GM23338 (cell line): ENCODE results near the gene NDUFB6. TPM values are rescaled to one million over a fixed set of nuclear protein-coding genes. Genes with fewer than 3 reads are reported as not detected.

Source experiments
- ATAC-seq: fragments of 200-7000 bp; cut with Tn5 transposase; 3 replicates; pipeline ENCODE4 v1.9.1; 2020
- DNase-seq: peaks from one replicate; pipeline ENCODE4 v3.0.0-alpha.2; 2015; ENCODE audit warnings: low spot score
- H2AFZ ChIP-seq: fragments of 200-600 bp; sonication (generic); 2 replicates; pipeline ENCODE4 v1.8.0; 2016; ENCODE audit warnings: antibody characterized with exemption, mild to moderate bottlenecking, moderate library complexity
- H3F3A ChIP-seq: fragments of 200-600 bp; sonication (generic); replicated peaks from 2 replicates; pipeline ENCODE4 v1.8.0; 2017; ENCODE audit warnings: antibody characterized with exemption, mixed run types, low read depth
- H3K27ac ChIP-seq: fragments of 200-600 bp; sonication (generic); 2 replicates; pipeline ENCODE4 v1.6.1; 2016; ENCODE audit warnings: low read depth
- H3K27me3 ChIP-seq: fragments of 200-600 bp; sonication (generic); 2 replicates; pipeline ENCODE4 v1.8.0; 2016; ENCODE audit warnings: mild to moderate bottlenecking, mixed run types, moderate library complexity; ENCODE audit not compliant: insufficient read depth
- H3K36me3 ChIP-seq: fragments of 200-600 bp; sonication (generic); 2 replicates; pipeline ENCODE4 v1.8.0; 2016; ENCODE audit warnings: mild to moderate bottlenecking; ENCODE audit not compliant: insufficient read depth
- H3K4me1 ChIP-seq: fragments of 200-600 bp; sonication (generic); 2 replicates; pipeline ENCODE4 v1.8.0; 2016; ENCODE audit warnings: mild to moderate bottlenecking, moderate library complexity; ENCODE audit not compliant: insufficient read depth
- H3K4me2 ChIP-seq: fragments of 200-600 bp; sonication (generic); 2 replicates; pipeline ENCODE4 v1.7.1; 2017; ENCODE audit warnings: mixed run types
- H3K4me3 ChIP-seq: fragments of 200-600 bp; sonication (generic); 2 replicates; pipeline ENCODE4 v1.6.1; 2016; ENCODE audit warnings: mixed run types
- H3K79me2 ChIP-seq: fragments of 200-600 bp; sonication (generic); replicated peaks from 2 replicates; pipeline ENCODE4 v1.8.0; 2017; ENCODE audit warnings: mild to moderate bottlenecking; ENCODE audit not compliant: insufficient read depth
- H3K9me2 ChIP-seq: fragments of 200-600 bp; sonication (generic); 2 replicates; pipeline ENCODE4 v1.8.0; 2017; ENCODE audit not compliant: insufficient read depth
- H4K20me1 ChIP-seq: fragments of 200-600 bp; sonication (generic); replicated peaks from 2 replicates; pipeline ENCODE4 v1.8.0; 2017; ENCODE audit warnings: mild to moderate bottlenecking; ENCODE audit not compliant: insufficient read depth
- H3K27ac Mint-ChIP-seq: 2 replicates; pipeline ENCODE4 v1.8.0; 2020; ENCODE audit warnings: inconsistent platforms, mild to moderate bottlenecking, moderate library complexity, mixed read lengths
- H3K27me3 Mint-ChIP-seq: 3 replicates; pipeline ENCODE4 v1.8.0; 2022; ENCODE audit warnings: low read depth, mild to moderate bottlenecking, moderate library complexity, mixed read lengths, inconsistent platforms; ENCODE audit not compliant: insufficient read depth, poor library complexity
- H3K36me3 Mint-ChIP-seq: 3 replicates; pipeline ENCODE4 v1.8.0; 2021; ENCODE audit warnings: low read depth, mild to moderate bottlenecking, inconsistent platforms, moderate library complexity, mixed read lengths
- H3K4me1 Mint-ChIP-seq: 3 replicates; pipeline ENCODE4 v1.8.0; 2020; ENCODE audit warnings: mild to moderate bottlenecking, inconsistent platforms, mixed read lengths
- H3K4me3 Mint-ChIP-seq: 3 replicates; pipeline ENCODE4 v1.8.0; 2021; ENCODE audit warnings: moderate library complexity, mild to moderate bottlenecking, inconsistent platforms, mixed read lengths
- H3K9me3 Mint-ChIP-seq: 3 replicates; pipeline ENCODE4 v1.8.0; 2020; ENCODE audit warnings: moderate library complexity, mild to moderate bottlenecking, inconsistent platforms, mixed read lengths
- CTCF ChIP-seq, 2 experiments: fragments of 200-600 bp in 1 of 2; sonication (generic) in 1 of 2; conservative IDR thresholded peaks; 2 replicates each; pipeline versions ENCODE4 v1.5.1 to v1.6.1; 2016 to 2017; ENCODE audit warnings: antibody characterized with exemption in 2 of 2, low read depth in 2 of 2, mild to moderate bottlenecking in 2 of 2, moderate library complexity in 1 of 2
- EZH2phosphoT487 ChIP-seq: fragments of 200-600 bp; sonication (generic); IDR thresholded peaks from one replicate; pipeline ENCODE4 v1.8.1; 2018; ENCODE audit warnings: antibody characterized with exemption; ENCODE audit not compliant: unreplicated experiment
- STAT1 ChIP-seq: IDR thresholded peaks from one replicate; pipeline ENCODE4 v1.6.1; 2016; ENCODE audit warnings: antibody characterized with exemption; ENCODE audit not compliant: unreplicated experiment
- ZNF462 ChIP-seq: fragments of 250-450 bp; sonication (Bioruptor Pico); IDR thresholded peaks from 2 replicates; pipeline ENCODE4 v1.5.0; 2020; ENCODE audit warnings: mild to moderate bottlenecking, moderate library complexity
- polyA plus RNA-seq: library from polyadenylated mRNA; unstranded; fragments of >200 nt; fragmentation: Nextera tagmentation; extraction: Ambion mirVana; gene quantifications from 2 replicates; pipeline ENCODE4 v1.2.1, GENCODE V29; 2016
- total RNA-seq: library from RNA; depleted of rRNA; stranded (reverse); fragments of >200 nt; shearing (Covaris generic); gene quantifications from 2 replicates; pipeline ENCODE4 v1.2.3, GENCODE V29; 2014
- TF ChIP-seq, protein P1 (sequence below): IDR thresholded peaks from 2 replicates; pipeline ENCODE4 v1.6.1; 2016; ENCODE audit warnings: antibody characterized with exemption

NDUFB6 gene
- total and polyA plus RNA-seq, 2 experiments from 2014 or later, result 56.5 to 231 TPM

GRCh38 chr9:32571969-32572899 is 725 bp downstream of the NDUFB6 start:
- peak; percentile 96 for ATAC-seq
- Mint-ChIP-seq H3K4me1 (peaks cover 7% of the 10 kb centered on the region; the same call in 2 of the 3 replicates), H3K9me3 (no peaks in the 10 kb centered on the region), H3K4me3 (peak overlapping the region; percentile 100), H3K36me3 (peaks cover 16% of the 10 kb centered on the region), H3K27me3 (peaks cover 8% of the 10 kb centered on the region), H3K27ac (peak overlapping the region; percentile 99)
- DNase-seq, result peak; percentile 92
- Histone ChIP-seq H4K20me1 (no peaks in the 10 kb centered on the region), H3K36me3 (peaks cover 10% of the 10 kb centered on the region; the same call in 1 of the 2 replicates), H3F3A (no peaks in the 10 kb centered on the region), H2AFZ (peak overlapping the region; percentile 79; the same call in 1 of the 2 replicates), H3K27ac (peak overlapping the region; percentile 75), H3K4me1 (peaks cover 11% of the 10 kb centered on the region), H3K9me2 (no peaks in the 10 kb centered on the region), H3K79me2 (peaks cover 46% of the 10 kb centered on the region), H3K4me2 (peak overlapping the region; percentile 87), H3K27me3 (no peaks in the 10 kb centered on the region), H3K4me3 (peak overlapping the region; percentile 82)
- TF ChIP-seq, protein P1, sequence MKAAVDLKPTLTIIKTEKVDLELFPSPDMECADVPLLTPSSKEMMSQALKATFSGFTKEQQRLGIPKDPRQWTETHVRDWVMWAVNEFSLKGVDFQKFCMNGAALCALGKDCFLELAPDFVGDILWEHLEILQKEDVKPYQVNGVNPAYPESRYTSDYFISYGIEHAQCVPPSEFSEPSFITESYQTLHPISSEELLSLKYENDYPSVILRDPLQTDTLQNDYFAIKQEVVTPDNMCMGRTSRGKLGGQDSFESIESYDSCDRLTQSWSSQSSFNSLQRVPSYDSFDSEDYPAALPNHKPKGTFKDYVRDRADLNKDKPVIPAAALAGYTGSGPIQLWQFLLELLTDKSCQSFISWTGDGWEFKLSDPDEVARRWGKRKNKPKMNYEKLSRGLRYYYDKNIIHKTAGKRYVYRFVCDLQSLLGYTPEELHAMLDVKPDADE, result no peak
- TF ChIP-seq EZH2phosphoT487, result no peak
- peak; percentile 81 to 85 for TF ChIP-seq CTCF (conservative IDR thresholded peaks at IDR 0.05; ENCODE audit: low read depth in 2 of 2)
- no peak for TF ChIP-seq STAT1
- no peak for TF ChIP-seq ZNF462 (CRISPR knock-in tag)
